Astrocyte (in vitro differentiated cells and primary cell): Measurements from ENCODE around the gene CD9.

Experiments used
- CTCF ChIP-seq: IDR thresholded peaks from 2 replicates; pipeline ENCODE4 v1.5.1; 2011; ENCODE audit warnings: low read depth, mild to moderate bottlenecking, inconsistent platforms, low read length, moderate library complexity; ENCODE audit not compliant: insufficient read depth
- EZH2 ChIP-seq: IDR thresholded peaks from 2 replicates; pipeline ENCODE4 v1.6.1; 2012; ENCODE audit warnings: mild to moderate bottlenecking, low read length, inconsistent platforms; ENCODE audit not compliant: insufficient read depth

GRCh38 chr12:6229224-6230218 lies 29.3 kb downstream of the CD9 start:
- TF ChIP-seq CTCF (no peak), EZH2 (no peak)
